IMR-90 (cell line): ENCODE results near the gene TOB2. TPM values are rescaled to one million over a fixed set of nuclear protein-coding genes. Genes with fewer than 3 reads are reported as not detected.

Source experiments
- ATAC-seq: fragments of 200-7000 bp; cut with Tn5 transposase; 2 replicates; pipeline ENCODE4 v1.9.1; 2020; ENCODE audit warnings: low read depth, mild to moderate bottlenecking, moderate library complexity
- BruUV-seq: library from RNA; stranded (reverse); fragments of 400-500 nt; replicated peaks from 2 replicates; lab custom pipeline; 2021; lab: Mats Ljungman, UMichigan
- CTCF ChIA-PET: fragments of 300-600 bp; formaldehyde crosslinking; extraction: SDS; loops from one replicate; lab custom pipeline; 2021; ENCODE audit warnings: antibody characterized with exemption; lab: Yijun Ruan, JAX
- POLR2A ChIA-PET: fragments of 300-600 bp; sonication (Branson Sonifier 250); formaldehyde crosslinking; loops from one replicate; lab custom pipeline; 2022; ENCODE audit warnings: antibody characterized with exemption; ENCODE audit not compliant: unreplicated experiment; lab: Charles Lee
- DNase-seq: peaks from one replicate; pipeline ENCODE4 v3.0.0; 2013
- H2AFZ ChIP-seq: replicated peaks from 2 replicates; pipeline ENCODE3; 2013; ENCODE audit warnings: low read length, mild to moderate bottlenecking; ENCODE audit not compliant: poor library complexity
- H2AK5ac ChIP-seq: 2 replicates; pipeline ENCODE4 v1.6.1; 2013; ENCODE audit warnings: low read depth, low read length, inconsistent platforms
- H2AK9ac ChIP-seq: replicated peaks from 2 replicates; pipeline ENCODE3; 2013; ENCODE audit warnings: mild to moderate bottlenecking, low read depth, low read length, moderate library complexity; ENCODE audit not compliant: poor library complexity
- H2BK120ac ChIP-seq: 2 replicates; pipeline ENCODE4 v1.6.1; 2013; ENCODE audit warnings: low read depth, low read length, inconsistent platforms
- H2BK15ac ChIP-seq: 3 replicates; pipeline ENCODE4 v1.6.1; 2013; ENCODE audit warnings: low read depth, low read length, inconsistent platforms
- H2BK20ac ChIP-seq: 2 replicates; pipeline ENCODE4 v1.6.1; 2013; ENCODE audit warnings: low read depth, mild to moderate bottlenecking, inconsistent platforms, low read length, moderate library complexity
- H2BK5ac ChIP-seq: 2 replicates; pipeline ENCODE4 v1.6.1; 2013; ENCODE audit warnings: mild to moderate bottlenecking, low read depth, low read length, inconsistent platforms; ENCODE audit not compliant: poor library complexity, severe bottlenecking
- H3K14ac ChIP-seq: replicated peaks from 2 replicates; pipeline ENCODE4 v1.6.1; 2013; ENCODE audit warnings: low read depth, low read length, inconsistent platforms
- H3K18ac ChIP-seq: 2 replicates; pipeline ENCODE4 v1.6.1; 2013; ENCODE audit warnings: low read depth, low read length, control low read depth
- H3K23ac ChIP-seq: 2 replicates; pipeline ENCODE4 v1.6.1; 2013; ENCODE audit warnings: low read depth, low read length, inconsistent platforms
- H3K27ac ChIP-seq: 2 replicates; pipeline ENCODE4 v1.5.1; 2013; ENCODE audit warnings: mild to moderate bottlenecking, control low read depth, low read length; ENCODE audit not compliant: insufficient read depth
- H3K27me3 ChIP-seq: 2 replicates; pipeline ENCODE4 v1.6.1; 2013; ENCODE audit warnings: low read length; ENCODE audit not compliant: control insufficient read depth, insufficient read depth
- H3K36me3 ChIP-seq: 2 replicates; pipeline ENCODE4 v1.6.1; 2013; ENCODE audit warnings: low read length, mixed read lengths; ENCODE audit not compliant: control insufficient read depth, insufficient read depth
- H3K4ac ChIP-seq: 2 replicates; pipeline ENCODE4 v1.6.1; 2013; ENCODE audit warnings: low read depth, low read length, inconsistent platforms
- H3K4me1 ChIP-seq: 2 replicates; pipeline ENCODE4 v1.6.1; 2013; ENCODE audit warnings: low read length, mixed read lengths; ENCODE audit not compliant: control insufficient read depth, insufficient read depth
- H3K4me2 ChIP-seq: 2 replicates; pipeline ENCODE4 v1.6.1; 2013; ENCODE audit warnings: low read depth, mild to moderate bottlenecking, control low read depth, low read length, moderate library complexity
- H3K4me3 ChIP-seq: 2 replicates; pipeline ENCODE4 v1.5.1; 2013; ENCODE audit warnings: low read depth, mild to moderate bottlenecking, control low read depth, low read length, moderate library complexity; ENCODE audit not compliant: insufficient read depth
- H3K56ac ChIP-seq: 2 replicates; pipeline ENCODE4 v1.6.1; 2013; ENCODE audit warnings: low read length, inconsistent platforms; ENCODE audit not compliant: insufficient read depth; ENCODE audit errors: extremely low read depth
- H3K79me1 ChIP-seq, 2 experiments: 2 replicates each; pipeline ENCODE4 v1.6.1; 2013; ENCODE audit warnings: low read length in 2 of 2, inconsistent platforms in 1 of 2, low read depth in 1 of 2
- H3K9ac ChIP-seq: 2 replicates; pipeline ENCODE4 v1.6.1; 2013; ENCODE audit warnings: low read depth, low read length, control low read depth
- H3K9me1 ChIP-seq: 2 replicates; pipeline ENCODE4 v1.6.1; 2013; ENCODE audit warnings: low read length, inconsistent platforms; ENCODE audit not compliant: insufficient read depth
- H3K9me3 ChIP-seq: 2 replicates; pipeline ENCODE4 v1.6.1; 2013; ENCODE audit warnings: low read length; ENCODE audit not compliant: control insufficient read depth, insufficient read depth
- H4K20me1 ChIP-seq: 2 replicates; pipeline ENCODE4 v1.6.1; 2013; ENCODE audit warnings: low read length, inconsistent platforms; ENCODE audit not compliant: insufficient read depth
- H4K5ac ChIP-seq: 2 replicates; pipeline ENCODE4 v1.6.1; 2013; ENCODE audit warnings: mild to moderate bottlenecking, low read depth, low read length, control low read depth
- H4K8ac ChIP-seq, 2 experiments: 2 replicates each; pipeline ENCODE4 v1.6.1; 2013; ENCODE audit warnings: low read depth in 2 of 2, low read length in 2 of 2, control low read depth in 1 of 2, inconsistent platforms in 1 of 2
- H4K91ac ChIP-seq: 2 replicates; pipeline ENCODE4 v1.6.1; 2013; ENCODE audit warnings: low read depth, low read length, inconsistent platforms; ENCODE audit not compliant: insufficient read depth
- CHD1 ChIP-seq: IDR thresholded peaks from 2 replicates; pipeline ENCODE4 v1.6.1; 2012; ENCODE audit warnings: low read depth, low read length, improper control_type of control experiment
- FOS ChIP-seq: fragments of 150-350 bp; IDR thresholded peaks from 2 replicates; pipeline ENCODE4 v1.6.1; 2016; ENCODE audit warnings: low read depth, low read length
- MAFK ChIP-seq: IDR thresholded peaks from 2 replicates; pipeline ENCODE4 v1.6.1; 2012; ENCODE audit warnings: low read depth, low read length, improper control_type of control experiment
- MXI1 ChIP-seq: IDR thresholded peaks from 2 replicates; pipeline ENCODE4 v1.6.1; 2012; ENCODE audit warnings: low read depth, mild to moderate bottlenecking, low read length, moderate library complexity, borderline replicate concordance
- USF2 ChIP-seq: fragments of 150-350 bp; IDR thresholded peaks from 2 replicates; pipeline ENCODE4 v1.6.1; 2017; ENCODE audit warnings: mild to moderate bottlenecking, antibody characterized with exemption, low read length, low read depth
- WGBS, 2 experiments: methylation state at CpG; one replicate each; pipeline versions ENCODE4 v1.1.5 to v1.1.7; 2013; ENCODE audit warnings: missing lambda C conversion rate in 2 of 2; ENCODE audit not compliant: insufficient read length in 1 of 2; ENCODE audit errors: extremely low coverage in 2 of 2; 5-methylcytosine and 5-hydroxymethylcytosine counted together
- dilution Hi-C: fragments of 300-500 bp; cut with HindIII; formaldehyde crosslinking; loops from one replicate; pipeline ENCODE4 v1.14.3; 2018; ENCODE audit warnings: low sequenced_read_pairs; ENCODE audit not compliant: unreplicated experiment
- in situ Hi-C: fragments of 300-500 bp; cut with MboI; formaldehyde crosslinking; loops from 3 replicates; pipeline ENCODE4 v1.14.3; 2019; ENCODE audit warnings: low sequenced_read_pairs, inconsistent platforms, mixed read lengths
- intact Hi-C: fragments of 100-400 bp; cut with micrococcal nuclease; formaldehyde crosslinking; loops from 2 replicates; pipeline ENCODE4 v1.10.0; 2022
- polyA plus RNA-seq, 3 experiments: library from polyadenylated mRNA; depleted of rRNA; stranded (reverse); fragments of >200 nt; gene quantifications; 2 replicates each; pipeline ENCODE4 v1.2.3, GENCODE V29; 2012; ENCODE audit warnings: low replicate concordance in 1 of 3
- total RNA-seq: library from RNA; depleted of rRNA; stranded (reverse); fragments of >200 nt; gene quantifications from 2 replicates; pipeline ENCODE4 v1.2.3, GENCODE V29; 2012
- TF ChIP-seq, protein P1 (sequence below): conservative IDR thresholded peaks from 2 replicates; pipeline ENCODE4 v1.5.1; 2012; ENCODE audit warnings: mild to moderate bottlenecking, low read depth, low read length, improper control_type of control experiment

TOB2 gene
- total and polyA plus RNA-seq, 2 of the 4 experiments (the other 2 are of a cell fraction), result 17.4 to 23.3 TPM

GRCh38 chr22:41458161-41458728, 11.6 kb upstream of the TOB2 start:
- intact Hi-C loops (no loop called here), in situ Hi-C loops (no loop called here), dilution Hi-C loops (no loop called here)
- no peak overlapping the region for H2BK120ac ChIP-seq
- H2AK5ac ChIP-seq, result no peak overlapping the region
- H3K4me3 ChIP-seq, result no peak overlapping the region
- H3K9me3 ChIP-seq, result no peaks in the 10 kb centered on the region
- H3K27ac ChIP-seq, result no peak overlapping the region
- H4K91ac ChIP-seq, result no peak overlapping the region
- no peaks in the 10 kb centered on the region; the same call in 1 of the 2 replicates for H3K9me1 ChIP-seq
- H3K14ac ChIP-seq, result no peak overlapping the region
- H3K36me3 ChIP-seq, result peaks cover 40% of the 10 kb centered on the region
- no peak for DNase-seq
- no peaks in the 10 kb centered on the region for H4K20me1 ChIP-seq
- no peak overlapping the region for H2BK15ac ChIP-seq
- TF ChIP-seq, protein P1, sequence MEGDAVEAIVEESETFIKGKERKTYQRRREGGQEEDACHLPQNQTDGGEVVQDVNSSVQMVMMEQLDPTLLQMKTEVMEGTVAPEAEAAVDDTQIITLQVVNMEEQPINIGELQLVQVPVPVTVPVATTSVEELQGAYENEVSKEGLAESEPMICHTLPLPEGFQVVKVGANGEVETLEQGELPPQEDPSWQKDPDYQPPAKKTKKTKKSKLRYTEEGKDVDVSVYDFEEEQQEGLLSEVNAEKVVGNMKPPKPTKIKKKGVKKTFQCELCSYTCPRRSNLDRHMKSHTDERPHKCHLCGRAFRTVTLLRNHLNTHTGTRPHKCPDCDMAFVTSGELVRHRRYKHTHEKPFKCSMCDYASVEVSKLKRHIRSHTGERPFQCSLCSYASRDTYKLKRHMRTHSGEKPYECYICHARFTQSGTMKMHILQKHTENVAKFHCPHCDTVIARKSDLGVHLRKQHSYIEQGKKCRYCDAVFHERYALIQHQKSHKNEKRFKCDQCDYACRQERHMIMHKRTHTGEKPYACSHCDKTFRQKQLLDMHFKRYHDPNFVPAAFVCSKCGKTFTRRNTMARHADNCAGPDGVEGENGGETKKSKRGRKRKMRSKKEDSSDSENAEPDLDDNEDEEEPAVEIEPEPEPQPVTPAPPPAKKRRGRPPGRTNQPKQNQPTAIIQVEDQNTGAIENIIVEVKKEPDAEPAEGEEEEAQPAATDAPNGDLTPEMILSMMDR, result no peak
- TF ChIP-seq CHD1, result no peak
- TF ChIP-seq USF2, result no peak
- no peak for TF ChIP-seq MXI1
- no peak for TF ChIP-seq MAFK
- TF ChIP-seq FOS, result no peak
- no peak overlapping the region for H3K4me2 ChIP-seq
- ATAC-seq, result no peak
- no TSS peak for BruUV-seq
- no peaks in the 10 kb centered on the region for H3K4me1 ChIP-seq
- no peak overlapping the region for H2AFZ ChIP-seq
- H2AK9ac ChIP-seq, result no peak overlapping the region
- no peak overlapping the region for H4K8ac ChIP-seq
- H2BK5ac ChIP-seq, result no peak overlapping the region
- peaks cover 0 to 18% of the 10 kb centered on the region in 2 experiments; a peak in 2 of 4 replicates for H3K79me1 ChIP-seq
- H3K27me3 ChIP-seq, result no peaks in the 10 kb centered on the region
- no peak overlapping the region for H3K9ac ChIP-seq
- ChIA-PET CTCF (interaction anchor here (0.6 kb wide), 1 partner anchor 8 kb away, joined by 4 read pairs; no protein-coding TSS in a partner anchor), POLR2A (no interaction called here)
- H3K56ac ChIP-seq, result no peak overlapping the region
- no peak overlapping the region for H3K23ac ChIP-seq
- 90% methylated on average over 4 of the region's 7 CpGs; no CpG with 5 or more reads in 1 of the 2 experiments for WGBS, 2 experiments
- H2BK20ac ChIP-seq, result no peak overlapping the region
- H3K4ac ChIP-seq, result no peak overlapping the region
- no peak overlapping the region for H3K18ac ChIP-seq
- H4K5ac ChIP-seq, result no peak overlapping the region
